ENCODE data around the gene ROCK1.
"Not testable (repeated sequence)": the region's sequence is repeated elsewhere in the genome, so short reads cannot be mapped to it uniquely, and the experiment has no call there.

ROCK1 gene

DNA sequence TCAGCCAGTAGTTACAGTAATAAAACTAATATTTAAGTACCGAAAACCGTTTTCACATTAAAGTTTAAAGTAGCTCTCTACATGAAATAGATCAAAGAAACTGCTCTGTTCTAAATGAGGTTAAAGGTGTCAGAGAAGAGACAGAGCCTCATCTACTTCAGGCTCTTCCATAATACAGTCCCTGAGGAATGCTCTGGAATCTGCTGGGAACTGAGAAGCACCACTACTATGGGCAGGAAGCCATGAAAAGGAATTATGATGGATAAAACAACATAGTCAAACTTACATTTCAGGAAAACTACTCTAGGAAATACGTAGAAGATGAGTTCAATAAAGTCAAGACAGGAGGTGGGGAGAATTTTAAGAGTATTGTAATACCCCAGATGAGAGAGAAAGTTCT, 60.0 kb downstream of the ROCK1 start:
- no peak for DNase-seq

DNA sequence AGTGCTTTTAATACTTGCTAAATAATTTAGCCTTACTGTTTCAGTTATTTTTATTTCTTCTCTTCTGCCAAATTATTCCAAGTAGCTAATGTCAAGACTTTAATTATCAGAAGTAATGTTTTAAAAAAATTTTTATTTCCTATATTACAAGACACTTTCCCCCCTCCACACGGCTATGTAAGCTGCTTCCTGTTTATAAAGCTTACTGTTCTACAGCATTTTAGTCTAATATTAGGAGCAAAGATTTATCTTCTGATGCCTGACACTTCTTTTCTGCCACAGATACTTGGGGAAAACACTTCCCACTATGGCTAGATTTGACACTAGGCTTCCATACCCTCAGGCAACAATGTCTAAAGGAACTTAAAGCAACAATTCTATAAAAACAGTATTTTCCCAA, 62.3 kb downstream of the ROCK1 start:
- no peak for DNase-seq

DNA sequence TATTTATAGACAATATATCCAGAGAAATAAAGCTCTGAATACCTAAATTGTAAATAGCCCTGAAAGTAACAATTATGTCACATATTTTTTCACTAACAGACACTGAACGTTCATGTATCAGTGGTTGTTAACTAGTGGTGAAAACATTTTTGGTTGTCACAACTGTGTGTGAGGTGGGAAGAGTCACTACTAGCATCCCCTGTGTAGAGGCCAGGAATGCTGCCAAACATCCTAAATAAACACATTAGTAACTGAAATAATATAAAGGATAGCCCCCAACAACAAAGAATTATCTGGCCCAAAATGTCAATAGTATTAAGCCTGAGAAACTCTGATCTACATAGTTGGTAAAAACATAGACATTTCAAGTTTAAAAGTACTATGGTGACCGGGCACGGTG, 64.5 kb downstream of the ROCK1 start:
- DNase-seq = no peak

DNA sequence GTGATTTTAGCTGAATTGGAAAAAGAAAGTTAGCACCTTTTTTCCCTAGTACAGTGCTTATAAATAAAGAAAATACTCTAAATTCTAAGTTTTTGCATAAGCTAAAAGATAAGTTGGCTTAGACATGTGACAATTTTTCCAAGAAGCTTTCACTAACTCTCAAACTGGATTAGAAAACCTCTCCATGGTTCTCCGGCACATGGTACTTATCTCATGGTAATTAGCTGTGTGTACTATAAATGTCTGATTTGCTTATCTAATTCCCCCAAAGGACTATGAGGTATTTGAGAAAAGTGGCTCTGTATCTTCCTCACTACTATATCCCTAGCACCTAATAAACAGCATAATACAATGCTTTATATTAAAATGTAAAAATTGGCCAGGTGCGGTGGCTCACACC, 71.1 kb downstream of the ROCK1 start:
- DNase-seq = no peak

DNA sequence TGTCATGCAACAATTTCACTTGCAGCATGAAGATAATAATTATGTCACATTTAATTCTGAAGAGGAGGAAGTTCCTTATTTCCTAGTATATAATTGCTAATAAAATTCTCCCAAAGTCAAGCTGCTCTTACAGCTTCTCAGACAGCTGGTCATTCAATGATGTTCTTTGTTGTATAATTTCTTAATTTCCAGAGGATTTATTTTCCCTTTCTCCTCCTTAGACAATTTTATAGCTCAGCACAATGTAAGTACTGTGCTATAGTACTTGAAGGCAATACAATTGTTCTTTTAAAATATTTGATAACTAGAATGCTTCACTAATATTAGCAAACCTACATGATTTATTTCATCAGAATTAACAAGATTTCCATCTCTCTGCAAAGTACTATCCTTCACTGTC, 73.4 kb downstream of the ROCK1 start:
- no peak for DNase-seq

DNA sequence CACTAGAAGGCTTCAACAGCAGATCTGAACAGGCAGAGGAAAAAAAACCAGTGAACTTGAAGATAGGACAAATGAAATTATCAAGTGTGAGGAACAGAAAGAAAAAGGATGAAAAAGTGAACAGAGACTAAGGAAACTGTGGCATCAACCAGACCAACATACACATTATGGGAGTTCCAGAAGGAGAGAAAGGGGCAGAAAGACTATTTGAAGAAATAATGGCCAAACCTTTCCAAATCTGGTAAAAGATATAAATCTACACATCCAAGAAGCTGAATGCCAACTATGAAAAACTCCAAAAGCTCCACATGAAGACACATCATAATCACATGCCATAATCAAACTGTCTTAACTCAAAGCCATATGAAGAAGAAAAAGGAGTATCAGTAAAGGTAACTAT, 79.8 kb downstream of the ROCK1 start:
- DNase-seq = no peak

DNA sequence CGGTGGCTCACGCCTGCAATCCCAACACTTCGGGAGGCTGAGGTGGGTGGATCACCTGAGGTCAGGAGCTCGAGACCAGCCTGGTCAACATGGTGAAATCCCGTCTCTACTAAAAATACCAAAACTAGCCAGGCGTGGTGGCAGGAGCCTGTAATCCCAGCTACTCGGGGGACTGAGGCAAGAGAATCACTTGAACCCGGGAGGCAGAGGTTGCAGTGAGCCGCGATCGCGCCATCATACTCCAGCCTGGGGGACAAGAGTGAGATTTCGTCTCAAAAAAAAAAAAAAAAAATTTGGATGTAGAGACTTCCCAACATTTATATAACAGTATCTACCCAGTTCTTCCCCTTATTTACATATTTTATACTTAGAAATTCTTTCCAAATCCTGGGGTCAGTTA, 93.4 kb downstream of the ROCK1 start:
- DNase-seq = not testable (repeated sequence)

DNA sequence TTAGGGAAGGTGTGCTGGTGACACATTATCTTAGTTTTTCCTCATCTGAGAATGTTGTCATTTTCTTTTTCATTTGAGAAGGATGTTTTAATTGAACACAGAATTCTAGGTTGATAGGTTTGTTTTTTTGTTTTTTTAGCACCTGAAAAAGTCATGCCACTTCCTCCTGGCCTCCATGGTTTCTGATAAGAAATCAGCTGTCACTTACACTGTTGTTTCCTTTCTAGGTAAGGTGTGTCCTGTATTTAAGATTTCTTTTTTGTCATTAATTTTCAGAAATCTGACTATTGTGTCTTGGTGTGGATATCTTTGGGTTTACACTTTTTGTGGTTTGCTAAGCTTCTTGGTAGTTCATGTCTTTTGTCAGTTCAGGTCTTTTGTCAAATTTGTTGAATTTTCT, 99.3 kb downstream of the ROCK1 start:
- DNase-seq = no peak

DNA sequence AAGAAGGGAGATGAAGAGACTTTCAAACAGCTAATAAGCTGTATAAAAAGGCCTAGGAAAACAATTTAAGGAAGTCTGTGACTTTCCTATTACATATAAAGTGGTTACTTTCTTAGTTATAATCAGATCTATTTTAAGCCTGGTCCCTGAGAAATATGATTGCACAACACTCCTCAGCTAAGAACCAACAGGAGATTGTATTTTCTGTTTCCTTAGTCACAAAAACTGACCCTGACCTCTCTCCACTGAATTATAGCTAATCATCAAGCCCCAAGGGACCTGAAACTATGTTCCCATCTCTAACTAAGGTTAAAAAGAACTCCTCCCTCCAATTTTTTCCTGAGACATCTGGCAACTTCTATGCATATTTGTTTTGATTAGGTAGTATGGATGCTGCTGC, 106.9 kb downstream of the ROCK1 start:
- no peak for DNase-seq

DNA sequence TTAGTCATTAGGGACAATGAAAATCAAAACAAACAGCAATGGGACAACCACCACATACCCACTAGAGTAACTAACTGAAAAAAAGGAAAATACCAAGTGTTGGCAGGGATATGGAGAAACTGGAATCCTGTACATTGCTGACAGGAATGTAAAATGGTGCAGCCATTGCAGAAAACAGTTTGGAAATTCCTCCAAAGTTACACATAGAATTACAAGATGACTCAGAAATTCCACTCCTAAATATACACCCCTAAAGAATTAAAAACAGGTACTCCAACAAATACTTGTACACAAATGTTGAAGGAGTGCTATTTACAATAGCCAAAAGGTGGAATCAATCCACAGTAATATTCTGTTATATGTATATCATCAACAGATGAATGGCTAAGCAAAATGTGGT, 110.9 kb downstream of the ROCK1 start:
- no peak for DNase-seq

DNA sequence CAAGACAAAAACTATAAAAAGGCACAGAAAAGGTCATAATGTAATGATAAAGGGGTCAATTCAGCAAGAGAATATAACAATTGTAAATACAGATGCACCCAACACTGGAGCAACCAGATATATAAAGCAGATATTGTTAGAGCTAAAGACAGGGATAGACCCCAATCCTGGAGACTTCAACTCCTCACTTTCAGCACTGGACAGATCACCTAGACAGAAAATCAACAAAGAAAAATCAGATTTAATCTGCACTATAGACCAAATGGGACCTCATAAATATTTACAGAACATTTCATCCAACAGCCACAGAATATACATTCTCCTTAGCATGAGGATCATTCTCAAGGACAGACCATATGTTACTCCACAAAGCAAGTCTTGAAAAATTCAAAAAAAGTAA, 114.2 kb downstream of the ROCK1 start:
- no peak for DNase-seq

DNA sequence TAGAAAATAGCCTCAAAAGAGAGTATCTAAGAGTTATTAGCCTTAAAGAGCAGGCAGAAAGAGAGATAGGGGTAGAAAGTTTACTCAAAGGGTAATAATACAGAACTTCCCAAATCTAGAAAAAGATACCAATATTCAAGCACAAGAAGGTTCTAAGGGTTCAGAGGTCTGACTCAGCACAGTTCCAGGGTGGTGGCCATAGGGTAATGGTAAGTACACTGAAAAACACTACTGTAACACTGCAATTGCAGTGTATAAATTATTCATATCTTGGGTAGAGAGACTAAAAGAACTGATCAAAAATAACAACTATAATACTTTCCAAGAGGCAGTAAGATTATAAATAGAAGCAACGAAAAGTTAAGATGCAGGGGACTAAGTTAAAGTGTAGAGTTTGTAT, 115.2 kb downstream of the ROCK1 start:
- DNase-seq = no peak

DNA sequence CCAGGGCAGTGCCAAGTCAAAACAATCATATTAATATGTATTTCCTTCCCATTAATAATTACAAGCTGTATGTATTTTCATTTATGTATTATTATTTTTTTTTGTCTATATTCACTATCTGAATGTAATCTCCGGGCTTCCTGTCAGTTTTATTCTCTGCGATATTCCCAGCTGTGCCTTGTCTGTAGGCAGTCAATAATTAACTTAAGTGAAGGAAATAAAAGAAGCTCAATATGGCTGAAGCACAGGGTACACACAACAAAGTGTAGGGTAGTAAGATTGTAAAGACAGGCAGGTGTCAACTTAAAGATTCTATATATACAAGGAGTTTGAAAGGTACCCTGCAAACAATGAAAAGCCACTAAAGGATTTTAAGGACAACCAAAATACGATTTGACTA, 122.9 kb downstream of the ROCK1 start:
- DNase-seq = no peak

DNA sequence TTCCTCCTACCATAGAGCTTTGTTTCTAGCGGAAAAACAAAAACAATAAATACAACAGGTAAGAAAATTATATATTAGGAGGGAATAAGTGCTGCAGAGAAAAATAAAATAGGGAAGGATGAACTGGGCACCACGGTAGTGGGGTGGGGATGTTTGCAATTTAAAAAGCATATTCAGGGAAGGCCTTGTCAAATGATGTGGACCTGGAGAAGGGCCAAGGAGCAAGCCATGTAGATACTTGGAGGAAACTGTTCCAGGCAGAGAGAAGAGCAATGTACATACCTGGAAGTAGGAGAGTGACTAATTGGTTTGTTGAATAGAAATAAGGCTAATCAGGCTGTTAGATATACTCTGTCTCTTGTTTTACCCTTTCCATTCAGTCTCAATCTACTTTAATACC, 136.5 kb downstream of the ROCK1 start:
- no peak for DNase-seq

DNA sequence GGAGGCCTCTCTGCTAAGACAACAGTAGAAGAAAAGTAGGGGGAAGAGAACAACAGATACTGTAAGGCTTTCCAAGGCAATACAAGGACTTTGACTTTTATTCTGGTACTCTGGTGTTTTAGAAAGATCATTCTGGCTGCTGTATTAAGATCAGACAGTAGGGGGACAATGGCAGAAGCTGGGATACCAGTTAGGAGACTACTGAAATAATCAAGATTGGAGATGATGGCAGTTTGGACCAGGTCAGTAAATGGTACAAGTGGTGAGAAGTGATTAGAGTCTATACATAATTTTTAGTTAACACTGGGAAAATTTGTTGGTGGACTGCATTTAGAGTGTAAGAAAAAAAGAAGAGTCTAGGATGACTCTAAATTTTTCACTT, 139.7 kb downstream of the ROCK1 start:
- no peak for DNase-seq

DNA sequence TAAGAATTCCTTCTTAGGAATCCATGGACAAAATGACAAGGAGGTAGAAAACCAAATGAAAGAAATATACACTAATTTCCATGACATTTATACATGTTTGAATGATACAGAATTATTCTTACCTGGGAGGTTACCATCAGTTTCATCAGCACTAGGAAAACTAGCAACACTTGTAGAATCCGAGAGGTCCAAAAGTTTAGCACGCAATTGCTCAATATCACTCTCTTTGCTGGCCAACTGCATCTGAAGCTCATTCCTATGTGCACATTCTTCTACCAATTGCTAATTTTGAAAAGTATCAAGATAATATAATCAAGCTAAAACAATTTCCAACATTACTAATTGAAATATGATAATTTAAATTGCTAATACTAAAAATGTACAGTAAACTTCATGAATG, 144.8 kb downstream of the ROCK1 start:
- DNase-seq = no peak

DNA sequence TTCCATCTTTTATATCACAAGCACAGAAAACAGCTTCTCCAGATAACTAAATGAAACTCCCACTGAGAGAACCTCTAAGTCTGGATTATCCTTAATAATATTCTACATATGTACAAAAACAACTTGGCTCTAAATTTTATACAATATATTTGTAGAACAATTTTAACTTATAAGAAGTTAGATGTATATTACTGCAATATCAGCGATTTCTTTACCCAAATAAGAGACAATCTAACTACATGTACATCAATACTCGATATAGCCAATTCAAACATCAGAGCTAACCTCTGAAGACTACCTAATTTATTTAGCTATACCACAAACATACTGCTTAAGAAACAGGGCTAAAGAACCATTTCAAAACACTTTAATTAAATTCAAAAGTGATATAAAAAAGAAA, 148.6 kb downstream of the ROCK1 start:
- no peak for DNase-seq

DNA sequence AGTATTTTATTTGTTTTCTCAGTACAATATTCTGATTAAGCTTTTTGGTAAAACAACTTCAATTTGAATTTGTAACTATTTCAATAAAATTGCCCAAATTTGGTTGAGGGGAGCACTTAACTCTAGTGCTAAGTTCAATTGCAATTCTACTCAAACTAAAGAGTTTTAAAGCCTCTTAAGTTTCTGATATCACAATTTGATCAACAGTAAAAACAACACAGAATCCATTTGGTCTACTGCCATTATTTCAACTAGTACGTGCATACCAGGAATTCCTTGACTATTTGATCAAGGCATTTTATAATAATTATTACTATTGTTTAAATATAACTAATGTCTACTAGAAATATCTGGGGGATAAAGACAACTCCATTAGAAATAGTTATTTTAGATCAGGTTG, 150.9 kb downstream of the ROCK1 start:
- no peak for DNase-seq

DNA sequence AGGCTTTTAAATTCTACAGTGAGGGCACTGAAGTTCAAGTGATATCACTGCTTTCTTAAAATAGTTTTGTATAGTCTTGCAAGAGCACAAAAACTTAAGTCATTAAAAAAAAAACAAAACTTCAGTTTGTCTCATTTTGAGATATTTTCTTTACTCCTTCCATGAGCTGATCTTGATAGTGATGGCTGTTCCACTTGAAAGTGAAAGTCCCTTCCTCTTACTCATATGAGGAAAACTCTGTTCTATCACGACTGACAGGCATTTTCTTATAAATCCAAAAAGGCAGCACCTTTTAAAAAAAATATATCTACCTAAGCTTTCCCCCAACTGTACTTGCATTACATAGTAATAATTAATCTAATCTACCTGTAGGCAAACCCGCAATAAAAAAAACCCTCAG, 160.8 kb downstream of the ROCK1 start:
- DNase-seq = not testable (repeated sequence)
